ENCODE results near the gene CEP72.
"Not testable (repeated sequence)": the region's sequence is repeated elsewhere in the genome, so short reads cannot be mapped to it uniquely, and the experiment has no call there.

Gene CEP72

DNA sequence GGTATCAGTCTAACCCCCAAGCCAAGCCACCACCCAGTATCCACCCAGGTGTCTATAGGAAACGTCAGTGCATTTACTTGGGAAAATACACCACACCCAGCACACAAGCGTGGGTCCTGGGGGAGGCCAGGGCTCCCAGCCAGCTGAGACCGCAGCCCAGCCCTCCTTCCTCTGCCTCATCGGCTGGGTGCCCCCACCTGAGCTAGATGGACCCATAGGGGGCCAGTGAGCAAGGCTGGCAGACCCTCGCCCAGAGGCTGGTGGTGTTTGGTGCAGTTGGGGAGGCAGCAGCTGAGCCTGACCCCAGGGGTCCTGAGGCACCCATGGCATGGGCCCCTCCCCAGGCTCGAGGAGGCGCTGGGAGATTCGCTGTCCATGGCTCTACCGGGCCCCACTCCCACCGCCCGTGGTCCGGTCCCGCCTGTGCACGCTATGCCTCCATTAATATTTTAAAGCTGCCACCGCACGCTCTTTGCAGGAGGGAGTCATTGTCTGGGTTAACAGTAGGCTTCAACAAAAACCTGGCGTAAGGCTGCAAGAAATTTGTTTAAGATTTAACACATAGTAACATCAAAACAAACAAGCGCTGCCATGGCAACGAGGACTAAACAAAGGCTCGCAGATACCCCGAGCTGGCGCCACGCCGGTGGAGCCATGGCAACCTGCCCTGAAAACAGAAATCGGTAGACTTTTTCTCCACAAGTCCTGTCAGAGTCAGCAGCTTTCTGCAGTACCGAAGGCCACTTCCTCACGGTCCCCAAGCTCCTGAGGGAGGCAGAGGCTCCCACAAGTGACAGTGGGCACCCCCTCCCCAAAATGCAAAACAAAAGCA lies 60.4 kb downstream of the CEP72 start:
- DNase-seq (ENCODE audit: low read depth, low spot score) = peak; percentile 45

- DNase-seq (ENCODE audit: low read depth, low spot score) = no peak
These were observed 61.2 kb downstream of the CEP72 start for GRCh38 chr5:673161-673830.

DNA sequence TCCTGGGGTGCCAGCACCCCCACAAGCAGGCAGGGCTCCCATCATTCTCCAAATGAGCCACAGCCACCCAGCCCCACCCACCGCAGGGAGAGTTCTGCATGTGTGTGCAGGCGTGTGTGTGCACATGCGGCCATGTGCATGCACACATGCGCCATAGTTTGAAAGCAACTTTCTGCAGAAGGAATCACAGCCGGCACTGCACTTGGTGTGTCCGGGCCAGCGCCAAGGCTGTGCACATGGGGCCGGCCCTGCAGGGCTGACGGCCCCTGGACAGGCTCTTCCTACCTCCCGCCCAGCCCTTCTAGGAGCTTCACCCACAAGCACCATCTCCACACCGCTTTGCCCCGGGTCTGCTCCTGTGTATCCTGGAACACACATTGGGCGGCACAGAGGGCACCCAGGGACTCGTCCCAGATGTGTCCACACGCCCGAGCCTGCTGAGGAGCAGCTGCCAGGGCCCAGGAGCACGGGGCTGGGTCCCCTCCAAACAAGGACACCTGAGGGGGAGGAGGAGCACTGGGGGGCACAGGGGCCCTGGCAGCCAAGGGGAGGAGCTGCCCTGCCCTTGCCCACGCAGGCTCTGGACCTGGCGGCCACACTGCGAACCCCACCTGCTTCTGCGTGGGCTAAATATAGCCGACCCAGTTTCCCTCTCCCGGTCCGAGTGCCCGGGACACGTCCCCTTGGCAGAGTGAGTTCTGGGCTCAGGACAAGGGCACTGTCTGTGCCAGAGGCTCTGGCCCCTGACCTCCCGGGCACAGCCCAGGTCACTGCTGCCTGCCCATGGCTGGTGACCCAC lies 61.9 kb downstream of the CEP72 start:
- no peak for DNase-seq (ENCODE audit: low read depth, low spot score)

DNA sequence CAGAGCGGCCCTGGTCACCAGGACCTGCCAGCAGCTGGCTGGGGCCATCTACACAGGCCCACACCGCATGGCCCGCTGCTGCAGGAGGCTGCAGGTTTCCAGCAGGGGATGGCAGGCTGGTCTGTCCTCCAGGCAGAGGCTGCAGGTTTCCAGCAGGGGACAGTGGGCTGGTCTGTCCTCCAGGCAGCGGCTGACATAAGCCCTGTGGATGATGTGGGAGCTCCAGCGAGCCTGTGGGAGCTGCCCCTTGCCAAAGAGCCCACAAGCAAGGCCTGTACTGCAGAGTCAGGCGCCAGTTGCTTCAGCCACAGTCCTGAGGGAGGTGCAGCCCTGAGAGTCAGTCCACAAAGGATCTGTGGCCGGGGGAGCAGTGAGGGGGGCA lies 62.5 kb downstream of the CEP72 start:
- no peak for DNase-seq (ENCODE audit: low read depth, low spot score)

DNA sequence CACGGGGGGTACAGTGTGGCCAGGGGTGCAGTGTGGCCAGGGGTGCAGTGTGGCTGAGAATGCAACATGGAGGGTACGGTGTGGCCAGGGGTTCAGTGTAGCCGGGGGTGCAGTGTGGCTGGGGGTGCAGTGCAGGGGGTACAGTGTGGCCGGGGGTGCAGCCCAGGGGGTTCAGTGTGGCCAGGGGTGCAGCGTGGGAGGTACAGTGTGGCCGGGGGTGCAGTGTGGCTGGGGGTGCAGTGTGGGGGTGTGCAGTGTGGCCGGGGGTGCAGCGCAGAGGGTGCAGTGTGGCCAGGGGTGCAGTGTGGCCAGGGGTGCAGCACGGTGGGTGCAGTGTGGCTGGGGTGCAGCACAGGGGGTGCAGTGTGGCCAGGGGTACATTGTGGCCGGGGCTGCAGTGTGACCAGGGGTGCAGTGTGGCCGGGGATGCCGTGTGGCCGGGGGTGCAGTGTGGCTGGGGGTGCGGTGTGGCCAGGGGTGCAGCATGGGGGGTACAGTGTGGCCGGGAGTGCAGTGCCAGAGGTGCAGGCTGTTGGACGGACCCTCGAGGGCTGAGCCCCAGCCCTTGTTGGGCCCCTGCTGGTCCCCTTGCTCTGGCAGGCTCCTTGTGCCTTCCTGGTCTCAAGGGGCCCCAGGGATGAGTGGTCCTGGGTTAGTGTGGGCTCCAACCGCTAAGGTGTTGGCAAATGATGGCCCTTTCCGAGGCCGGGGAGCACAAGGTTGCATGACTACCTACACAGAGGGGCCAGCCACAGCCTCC lies 63.2 kb downstream of the CEP72 start:
- DNase-seq (ENCODE audit: low read depth, low spot score) = no peak

DNA sequence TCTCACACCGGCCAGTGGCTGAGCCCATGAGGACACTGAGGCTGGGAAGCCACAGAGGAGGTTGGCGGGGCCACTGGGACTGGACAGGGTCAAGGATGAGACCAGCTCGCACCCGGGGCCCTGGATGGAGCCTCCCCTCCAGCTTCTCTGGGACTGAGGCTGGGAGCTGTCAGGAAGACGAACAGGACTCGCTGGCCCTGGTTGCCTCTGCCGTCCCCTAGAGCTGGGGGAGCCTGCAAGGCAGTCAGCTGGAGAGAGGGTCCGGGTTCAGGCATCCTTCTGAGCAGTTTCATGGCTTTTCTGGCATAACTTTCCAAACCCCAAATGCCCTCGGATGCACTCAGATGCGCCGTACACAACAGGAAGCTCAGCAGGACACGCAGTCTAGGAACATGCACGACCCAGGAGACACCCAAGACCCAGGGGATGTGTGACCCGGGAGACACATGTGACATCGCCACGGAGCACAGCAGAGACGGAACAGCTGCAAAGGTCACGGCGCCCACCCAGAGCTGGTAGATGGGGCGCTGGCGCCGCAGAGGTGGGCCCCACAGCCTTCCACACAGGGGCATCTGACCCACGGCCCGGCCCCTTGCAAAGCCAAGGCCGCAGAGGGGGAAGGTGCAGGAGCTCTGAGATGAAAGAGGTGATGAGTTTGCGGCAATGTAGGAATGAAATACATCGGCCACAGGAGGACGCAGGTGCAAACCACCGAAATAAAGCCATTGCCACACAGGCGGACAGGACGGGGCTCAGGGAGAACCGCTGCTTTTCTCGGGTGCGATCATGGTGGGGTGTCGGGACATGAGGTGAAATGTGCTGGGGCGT lies 63.9 kb downstream of the CEP72 start:
- DNase-seq (ENCODE audit: low read depth, low spot score) = no peak

- DNase-seq (ENCODE audit: low read depth, low spot score) = no peak
These were observed 64.5 kb downstream of the CEP72 start for GRCh38 chr5:676699-677076.

DNA sequence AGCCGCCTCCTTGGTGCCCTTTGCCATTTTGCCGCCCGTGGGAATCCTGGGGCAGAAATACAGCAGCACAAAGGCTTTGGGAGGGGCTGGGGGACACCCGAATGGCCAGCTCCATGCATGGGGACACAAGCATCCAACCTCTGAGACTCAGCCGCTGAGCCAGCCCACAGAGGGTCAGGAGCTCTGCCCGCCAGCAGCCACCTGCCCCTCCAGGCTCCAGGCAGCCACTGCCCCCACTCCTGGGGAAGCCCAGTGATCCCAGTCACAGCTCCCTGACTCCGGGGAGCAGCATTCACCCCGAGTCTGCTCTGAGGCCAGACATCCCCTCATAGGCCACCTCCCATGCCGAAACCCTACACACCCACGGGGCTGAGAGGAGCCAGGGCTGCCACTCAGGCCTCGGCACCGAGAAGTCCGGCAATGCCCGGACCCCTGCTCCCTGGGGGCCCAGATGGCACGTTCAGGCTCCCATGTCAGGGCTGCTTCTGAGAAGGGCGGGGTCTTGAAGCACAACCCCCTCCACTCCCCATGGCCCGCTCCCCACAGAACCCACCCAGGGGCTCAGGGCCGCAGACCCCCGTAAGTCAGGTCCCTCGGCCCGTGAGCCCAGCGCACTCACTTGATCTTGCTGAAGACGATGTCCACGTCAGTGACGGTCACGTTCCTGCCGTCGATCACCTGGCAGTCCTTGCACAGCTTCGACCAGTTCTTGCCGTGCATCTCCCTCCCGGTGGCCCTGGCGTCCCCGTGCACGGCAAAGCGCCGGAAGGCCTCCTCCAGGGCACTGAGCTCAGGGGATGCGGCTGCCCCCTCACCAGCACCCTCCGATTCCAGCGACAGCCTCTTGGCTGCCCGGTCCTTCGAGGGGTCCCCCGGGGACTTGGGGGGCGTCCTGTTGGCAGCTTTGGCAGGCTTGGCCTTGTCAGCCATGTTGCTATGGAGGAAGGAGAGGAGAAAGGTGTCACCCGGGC lies 65.3 kb downstream of the CEP72 start:
- DNase-seq (ENCODE audit: low read depth, low spot score) = no peak

DNA sequence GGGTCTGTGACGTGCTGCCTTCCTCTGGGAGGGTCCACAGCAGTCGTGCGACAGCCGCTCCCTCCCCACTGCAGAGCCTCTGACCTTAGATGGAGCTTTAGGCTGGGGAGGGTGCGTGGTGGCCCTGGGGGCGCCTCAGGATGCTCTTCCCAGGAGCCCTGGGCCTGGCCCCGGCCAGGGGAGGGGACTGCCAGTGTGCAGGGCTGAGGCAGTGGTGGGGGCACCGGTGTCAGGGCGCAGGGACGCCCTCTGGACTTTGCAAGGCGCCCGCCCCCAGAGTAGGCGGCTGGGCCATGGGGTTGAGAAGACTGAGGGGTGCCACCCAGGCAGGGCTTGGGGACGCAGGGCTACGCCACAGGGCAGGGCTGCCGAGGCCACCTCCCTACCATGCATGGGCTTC lies 66.4 kb downstream of the CEP72 start:
- not testable (repeated sequence) for DNase-seq (ENCODE audit: low read depth, low spot score)

- not testable (repeated sequence) for DNase-seq (ENCODE audit: low read depth, low spot score)
These were observed 67.2 kb downstream of the CEP72 start for GRCh38 chr5:679166-679895.

DNA sequence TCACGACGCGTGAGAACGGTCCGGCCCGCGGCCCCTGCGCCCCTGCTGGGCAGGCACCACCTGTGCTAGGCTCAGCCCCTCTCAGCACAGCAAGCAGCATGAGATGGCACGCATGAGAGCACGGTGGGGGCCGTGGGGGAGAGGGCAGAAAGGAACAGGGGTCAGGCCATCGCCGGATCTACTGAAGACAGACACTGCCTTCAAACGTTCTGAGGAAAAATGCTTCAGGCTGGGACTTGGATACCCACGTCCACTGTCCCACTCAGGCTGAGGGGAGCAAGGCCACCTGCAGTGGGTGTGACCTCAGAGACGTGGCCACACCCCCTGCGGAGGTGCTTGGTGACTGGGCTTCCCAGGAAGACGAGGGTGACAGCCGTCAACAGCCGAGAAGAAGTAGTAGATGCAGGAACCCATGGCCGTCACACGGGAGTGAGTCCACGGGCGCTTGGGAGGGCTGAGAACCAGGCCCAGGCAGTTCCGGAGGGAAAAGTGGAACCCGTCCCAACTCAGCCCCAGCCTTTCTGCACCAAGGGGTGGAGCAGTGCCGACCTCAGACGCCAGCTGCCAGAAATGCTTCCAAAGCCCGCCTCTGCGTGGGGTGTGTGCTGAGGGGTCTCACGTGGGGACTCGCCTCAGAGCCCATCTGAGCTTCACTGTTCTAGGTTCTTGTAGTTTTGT lies 68.1 kb downstream of the CEP72 start:
- DNase-seq (ENCODE audit: low read depth, low spot score) = not testable (repeated sequence)

DNA sequence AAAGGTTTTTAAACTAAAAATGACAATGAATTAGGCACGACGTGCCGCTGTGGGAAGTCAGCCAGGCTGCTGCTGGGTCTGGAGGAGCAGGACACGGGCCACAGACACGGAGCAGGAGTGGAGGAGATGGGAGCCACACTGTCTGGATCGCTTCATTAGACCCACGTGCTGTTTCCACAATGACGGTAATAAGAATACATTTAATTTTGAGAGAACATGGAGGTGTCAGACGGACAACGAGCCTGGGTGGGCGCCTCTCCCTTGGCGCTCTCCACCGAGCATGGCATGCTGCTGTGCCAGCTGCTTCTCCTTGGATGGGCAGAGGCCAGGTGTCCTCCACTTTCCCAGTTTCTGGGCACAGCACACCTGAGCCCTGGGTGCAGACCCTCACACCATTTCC lies 68.7 kb downstream of the CEP72 start:
- DNase-seq (ENCODE audit: low read depth, low spot score) = not testable (repeated sequence)

DNA sequence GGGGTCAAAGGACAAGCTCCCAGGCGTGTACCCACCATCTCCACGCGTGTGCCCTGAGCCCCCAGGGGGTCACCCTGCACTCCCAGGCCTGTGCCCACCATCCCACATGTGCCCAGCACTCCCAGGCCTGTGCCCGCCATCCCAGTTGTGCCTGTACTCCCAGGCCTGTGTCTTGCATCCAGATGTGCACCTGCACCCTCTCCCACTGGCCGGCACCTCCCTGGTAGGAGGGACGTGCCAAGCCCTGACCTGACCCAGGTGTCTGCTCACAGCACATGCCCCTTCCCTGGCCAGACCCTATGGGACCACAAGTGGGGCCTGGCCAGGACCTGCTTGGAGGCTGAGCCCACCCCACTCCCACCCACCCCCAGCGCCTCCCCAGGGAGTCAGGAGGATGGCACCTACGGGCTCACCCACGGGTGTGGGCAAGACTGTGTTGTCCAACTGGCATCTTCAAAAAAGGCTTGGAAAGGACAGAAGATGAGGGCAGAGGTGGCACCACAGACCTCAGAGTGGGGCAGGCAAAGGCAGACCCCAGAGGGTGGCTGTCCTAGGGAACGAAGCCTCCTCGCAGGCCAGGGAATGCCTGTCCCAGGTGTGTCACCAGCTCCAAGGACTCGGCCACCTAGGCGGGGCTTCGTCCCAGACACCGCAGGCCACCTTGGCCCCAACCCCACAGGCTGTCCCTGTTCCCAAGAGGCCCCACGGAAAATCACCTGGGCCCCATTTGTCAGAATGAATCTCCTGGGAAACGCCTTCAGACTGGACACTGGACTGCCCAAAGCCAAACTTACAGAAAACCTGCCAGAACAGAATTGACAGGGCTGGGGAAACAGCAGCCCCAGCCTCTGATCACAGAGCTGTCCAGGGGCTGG lies 69.4 kb downstream of the CEP72 start:
- not testable (repeated sequence) for DNase-seq (ENCODE audit: low read depth, low spot score)

GRCh38 chr5:682216-682615 lies 70.1 kb downstream of the CEP72 start:
- DNase-seq (ENCODE audit: low read depth, low spot score) = not testable (repeated sequence)

DNA sequence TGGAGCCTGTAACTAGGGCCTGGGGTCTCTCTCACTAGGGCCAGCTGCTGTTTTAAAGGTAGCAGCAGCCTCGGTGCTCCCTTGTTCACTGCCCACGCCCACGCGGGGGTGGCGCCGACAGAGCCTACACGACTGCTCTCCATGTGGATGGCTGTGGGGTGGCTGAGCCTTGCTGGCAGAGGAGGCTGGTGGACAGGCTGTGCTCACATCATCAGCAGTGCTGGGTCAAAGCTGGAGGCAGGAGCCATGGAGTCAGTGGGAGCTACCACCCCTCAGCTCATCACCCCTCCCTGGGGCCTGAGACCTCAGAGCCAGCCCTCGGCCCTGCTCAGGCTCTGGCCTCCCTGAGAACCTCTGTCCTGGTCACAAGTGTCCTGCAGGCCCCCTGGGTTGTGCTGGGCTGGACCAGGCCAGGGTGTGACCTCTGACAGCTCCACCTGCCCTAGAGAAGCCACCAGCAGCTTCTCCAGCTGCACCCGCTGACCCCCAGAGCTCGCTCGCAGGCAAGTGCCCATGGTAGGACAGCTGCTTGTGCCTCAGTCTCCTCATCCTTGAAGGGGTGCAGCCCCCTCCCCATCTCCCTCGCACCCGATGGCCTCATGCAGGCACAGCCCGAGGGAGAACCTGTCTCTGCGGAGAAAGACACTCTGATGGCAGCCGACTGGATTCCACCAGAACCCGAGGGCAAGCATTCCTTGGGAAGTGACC lies 70.7 kb downstream of the CEP72 start:
- not testable (repeated sequence) for DNase-seq (ENCODE audit: low read depth, low spot score)

All from brain pericyte (primary cell).